GM12864 (cell line): ENCODE data around the gene GNB1.

Experiments used
- DNase-seq: peaks from one replicate; pipeline ENCODE4 v3.0.0-alpha.2; 2011; ENCODE audit warnings: low read depth
- H3K4me3 ChIP-seq: 2 replicates; pipeline ENCODE4 v1.5.1; 2011; ENCODE audit warnings: mild to moderate bottlenecking, low read depth, low read length, control low read depth
- TF ChIP-seq, protein P1 (sequence below): IDR thresholded peaks from 2 replicates; pipeline ENCODE4 v1.5.1; 2011; ENCODE audit warnings: low read depth, mild to moderate bottlenecking, moderate library complexity, low read length, control low read depth, inconsistent platforms; ENCODE audit errors: missing control alignments

The GNB1 gene

DNA sequence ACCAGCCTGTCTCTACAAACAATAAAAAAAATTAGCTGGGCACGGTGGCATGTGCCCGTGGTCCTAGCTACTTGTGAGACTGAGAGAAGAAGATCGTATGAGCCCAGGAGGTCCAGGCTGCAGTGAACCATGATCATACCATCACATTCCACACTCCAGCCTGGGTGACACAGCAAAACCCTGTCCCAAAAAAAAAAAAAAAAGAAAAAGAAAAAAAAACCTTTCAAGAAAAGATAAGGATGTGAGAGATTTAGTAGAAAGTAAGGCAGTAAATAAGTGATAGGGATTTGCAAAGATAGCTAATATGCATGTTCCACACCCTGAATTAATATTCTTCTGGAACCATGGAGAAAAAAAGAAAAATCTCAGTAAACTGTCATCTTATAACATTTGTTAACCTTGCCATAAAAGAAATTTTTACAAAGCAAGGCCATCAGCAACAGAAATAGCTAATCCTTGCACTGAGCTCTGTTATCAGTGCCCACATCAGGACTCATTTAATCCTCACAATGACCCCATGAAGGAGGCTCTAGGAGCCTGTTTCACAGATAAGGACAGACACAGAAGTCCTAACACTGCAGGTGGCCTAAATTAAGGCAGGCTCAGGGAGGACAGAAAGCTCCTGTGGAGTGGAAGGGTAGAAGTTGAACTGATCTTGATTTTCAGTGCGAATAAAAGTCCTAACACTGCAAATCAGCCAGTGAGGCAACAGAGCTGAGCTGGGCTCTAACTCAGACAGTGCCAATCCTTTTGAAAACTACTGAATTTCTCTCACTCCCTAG is 7.6 kb downstream of the GNB1 start:
- no peak overlapping the region for H3K4me3 ChIP-seq
- no peak for DNase-seq
- TF ChIP-seq, protein P1, sequence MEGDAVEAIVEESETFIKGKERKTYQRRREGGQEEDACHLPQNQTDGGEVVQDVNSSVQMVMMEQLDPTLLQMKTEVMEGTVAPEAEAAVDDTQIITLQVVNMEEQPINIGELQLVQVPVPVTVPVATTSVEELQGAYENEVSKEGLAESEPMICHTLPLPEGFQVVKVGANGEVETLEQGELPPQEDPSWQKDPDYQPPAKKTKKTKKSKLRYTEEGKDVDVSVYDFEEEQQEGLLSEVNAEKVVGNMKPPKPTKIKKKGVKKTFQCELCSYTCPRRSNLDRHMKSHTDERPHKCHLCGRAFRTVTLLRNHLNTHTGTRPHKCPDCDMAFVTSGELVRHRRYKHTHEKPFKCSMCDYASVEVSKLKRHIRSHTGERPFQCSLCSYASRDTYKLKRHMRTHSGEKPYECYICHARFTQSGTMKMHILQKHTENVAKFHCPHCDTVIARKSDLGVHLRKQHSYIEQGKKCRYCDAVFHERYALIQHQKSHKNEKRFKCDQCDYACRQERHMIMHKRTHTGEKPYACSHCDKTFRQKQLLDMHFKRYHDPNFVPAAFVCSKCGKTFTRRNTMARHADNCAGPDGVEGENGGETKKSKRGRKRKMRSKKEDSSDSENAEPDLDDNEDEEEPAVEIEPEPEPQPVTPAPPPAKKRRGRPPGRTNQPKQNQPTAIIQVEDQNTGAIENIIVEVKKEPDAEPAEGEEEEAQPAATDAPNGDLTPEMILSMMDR = no peak

DNA sequence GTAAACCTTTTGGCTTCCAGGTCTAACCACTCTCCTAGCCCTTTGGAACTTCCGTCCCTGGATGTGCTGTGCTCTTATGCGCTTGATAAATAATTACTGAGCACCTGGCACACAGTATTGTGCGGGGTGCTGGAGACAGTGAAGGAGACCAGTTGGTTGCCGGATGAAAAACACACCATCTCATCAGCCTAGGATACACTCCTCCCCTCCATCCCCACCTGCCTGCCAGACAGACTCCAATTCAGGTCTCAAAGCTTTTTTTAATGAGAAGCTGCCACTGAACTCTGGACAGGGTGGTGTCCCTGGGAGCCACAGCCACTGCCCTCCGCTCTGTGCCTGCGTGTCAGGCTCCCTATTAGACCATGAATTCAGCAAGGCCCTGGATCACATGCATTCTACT is 9.2 kb downstream of the GNB1 start:
- DNase-seq = no peak
- TF ChIP-seq, protein P1 = no peak
- H3K4me3 ChIP-seq = no peak overlapping the region

DNA sequence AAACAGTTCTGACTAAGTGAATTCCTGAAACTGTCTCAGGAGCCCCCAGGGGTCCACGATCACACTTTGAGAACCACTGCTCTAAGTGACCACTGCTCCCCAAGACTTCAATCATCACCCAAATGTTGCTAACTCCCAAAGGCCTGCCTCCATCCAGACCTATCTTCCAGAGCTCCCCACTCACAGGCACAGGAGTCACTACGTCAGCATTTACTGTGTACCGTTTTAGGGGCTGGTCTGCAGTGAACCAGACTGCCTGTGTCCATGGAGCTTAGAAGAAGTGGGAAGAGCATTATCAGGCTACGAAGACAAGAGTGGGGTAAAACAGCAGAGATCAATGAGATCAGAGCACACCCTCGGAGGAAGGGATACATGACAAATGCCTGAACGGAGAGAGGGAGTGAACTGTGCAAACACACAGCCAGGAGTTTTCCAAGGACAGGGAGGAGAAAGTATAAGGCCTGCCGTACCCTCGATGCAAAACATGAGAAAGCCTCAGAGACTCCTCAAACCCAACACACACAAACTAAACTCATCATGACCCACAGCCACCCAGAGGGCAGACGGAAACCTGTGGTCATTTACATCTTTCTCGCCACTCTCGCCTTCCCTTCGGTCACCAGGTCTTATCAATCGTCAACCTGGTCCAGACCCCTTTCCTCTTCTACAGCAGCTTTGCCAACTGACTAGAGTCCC is 10.1 kb downstream of the GNB1 start:
- H3K4me3 ChIP-seq = no peak overlapping the region
- DNase-seq = no peak
- TF ChIP-seq, protein P1 = no peak

DNA sequence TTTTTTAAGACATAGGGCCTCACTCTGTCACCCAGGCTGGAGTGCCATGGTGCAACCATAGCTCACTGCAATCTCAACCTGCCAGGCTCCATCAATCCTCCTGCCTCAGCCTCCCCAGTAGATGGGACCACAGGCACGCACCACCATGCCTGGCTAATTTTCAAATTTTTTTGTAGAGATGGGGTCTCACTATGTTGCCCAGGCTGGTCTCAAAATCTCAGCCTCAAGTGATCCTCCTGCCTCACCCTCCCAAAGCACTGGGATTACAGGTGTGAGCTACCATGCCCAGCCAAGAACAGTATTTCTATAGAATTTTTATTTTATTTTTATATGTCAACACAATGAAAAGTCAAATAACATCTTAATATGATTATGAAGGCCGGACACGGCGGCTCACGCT is 10.9 kb downstream of the GNB1 start:
- TF ChIP-seq, protein P1 = no peak

DNA sequence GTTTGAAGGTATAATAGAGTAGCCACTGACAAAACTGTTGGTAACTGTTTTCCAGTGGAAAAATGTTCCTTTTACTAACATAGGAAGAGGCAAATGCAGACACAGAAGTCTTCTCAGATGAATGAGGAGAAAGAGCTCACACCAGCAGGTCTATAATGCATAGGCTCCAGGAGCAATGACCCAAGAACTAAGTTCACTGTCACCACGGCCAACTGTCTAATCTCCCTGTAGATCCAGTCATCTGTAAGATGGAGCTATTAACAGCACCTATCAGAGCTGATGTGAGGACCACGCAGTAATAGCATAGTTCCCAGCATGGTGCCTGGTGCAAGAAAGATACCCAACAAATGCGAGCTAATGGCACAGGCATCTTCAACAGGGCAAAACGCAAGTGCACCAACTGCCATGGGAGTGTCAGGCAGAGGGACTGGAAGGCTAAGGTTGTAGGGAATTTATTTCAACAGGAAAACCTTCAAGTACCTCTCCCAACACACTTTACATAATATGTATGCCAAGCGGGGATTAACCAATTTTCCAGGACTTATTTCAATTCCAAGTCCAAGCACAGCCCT is 12.9 kb downstream of the GNB1 start:
- no peak for DNase-seq
- TF ChIP-seq, protein P1 = no peak
- H3K4me3 ChIP-seq = no peak overlapping the region

More for the DNA sequence above, 10.9 kb downstream of the GNB1 start:
- DNase-seq = no peak
- H3K4me3 ChIP-seq = no peak overlapping the region

DNA sequence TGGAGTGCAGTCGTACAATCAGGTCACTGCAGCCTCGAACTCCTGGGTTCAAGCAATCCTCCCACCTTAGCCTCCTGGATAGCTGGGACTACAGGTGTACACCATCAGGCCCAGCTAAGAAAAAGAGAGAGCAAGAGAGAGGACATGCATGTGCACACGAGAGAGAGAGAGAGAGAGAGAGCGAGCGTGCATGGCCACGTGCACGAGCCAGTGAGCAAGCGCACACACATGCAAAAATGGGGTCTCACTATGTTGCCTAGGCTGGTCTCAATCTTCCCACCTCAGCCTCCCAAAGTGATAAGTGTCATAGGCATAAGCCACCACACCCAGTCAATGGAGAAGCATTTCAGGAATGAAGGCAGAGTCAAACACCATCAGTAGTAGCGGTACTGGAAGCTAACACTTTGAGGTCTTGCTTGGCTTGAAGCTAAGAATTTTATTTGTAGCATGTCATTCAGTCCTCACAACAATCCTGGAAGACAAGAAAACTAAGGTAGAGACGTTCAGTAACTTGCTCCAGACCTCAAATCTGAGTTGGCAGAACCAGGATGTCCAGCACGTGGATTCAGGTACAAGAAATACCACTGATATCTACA is 14.5 kb downstream of the GNB1 start:
- DNase-seq = no peak
- H3K4me3 ChIP-seq = no peak overlapping the region
- TF ChIP-seq, protein P1 = no peak
